ENCODE data around the gene SS18L1. TPM values are rescaled to one million over a fixed set of nuclear protein-coding genes. Genes with fewer than 3 reads are reported as not detected.

SS18L1 gene
- polyA plus RNA-seq, 1 of the 3 experiments (the other 2 are of a cell fraction) = 10.7 TPM

DNA sequence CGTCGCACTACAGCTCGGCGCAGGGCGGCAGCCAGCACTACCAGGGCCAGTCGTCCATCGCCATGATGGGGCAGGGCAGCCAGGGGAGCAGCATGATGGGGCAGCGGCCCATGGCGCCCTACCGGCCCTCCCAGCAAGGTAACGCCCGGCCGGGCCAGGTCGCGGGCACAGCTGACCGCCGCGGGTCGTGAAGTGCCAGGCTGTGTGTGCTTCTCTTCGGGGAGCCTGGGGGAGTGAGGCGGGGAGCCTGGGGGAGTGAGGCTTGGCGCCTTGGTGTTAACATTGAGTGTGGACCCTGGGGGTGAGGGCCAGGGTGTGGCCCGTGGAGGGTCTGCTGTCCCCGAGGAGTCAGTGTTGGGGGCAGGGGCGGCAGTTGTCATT, 19.9 kb downstream of the SS18L1 start:
- H3K27ac ChIP-seq (ENCODE audit: low read depth in 2 of 2, low read length in 1 of 2) = no peak overlapping the region
- DNase-seq = no peak
- ChIA-PET CTCF (no interaction called here), POLR2A (interaction anchor here (0.6 kb wide), 1 partner anchor 278 kb away, joined by 3 read pairs; no protein-coding TSS in a partner anchor)
- no peaks in the 10 kb centered on the region for H3K9me2 ChIP-seq
- 97% methylated on average over 23 of the region's 25 CpGs for whole genome bisulfite sequencing (ENCODE audit: low lambda C conversion rate)
- no peak overlapping the region for H3K4me2 ChIP-seq
- no peak overlapping the region for H3K9ac ChIP-seq
- TF ChIP-seq, protein P1, sequence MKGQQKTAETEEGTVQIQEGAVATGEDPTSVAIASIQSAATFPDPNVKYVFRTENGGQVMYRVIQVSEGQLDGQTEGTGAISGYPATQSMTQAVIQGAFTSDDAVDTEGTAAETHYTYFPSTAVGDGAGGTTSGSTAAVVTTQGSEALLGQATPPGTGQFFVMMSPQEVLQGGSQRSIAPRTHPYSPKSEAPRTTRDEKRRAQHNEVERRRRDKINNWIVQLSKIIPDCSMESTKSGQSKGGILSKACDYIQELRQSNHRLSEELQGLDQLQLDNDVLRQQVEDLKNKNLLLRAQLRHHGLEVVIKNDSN (IDR thresholded peaks at IDR 0.05; ENCODE audit: borderline replicate concordance, low read depth) = no peak
- TF ChIP-seq FOSL2 (IDR thresholded peaks at IDR 0.05; ENCODE audit: borderline replicate concordance, low read depth) (no peak), POLR2AphosphoS5 (IDR thresholded peaks at IDR 0.05; ENCODE audit: low read depth, low read length) (no peak), NRF1 (IDR thresholded peaks at IDR 0.05; ENCODE audit: low read depth, low read length) (no peak), ELF1 (IDR thresholded peaks at IDR 0.05) (no peak), GATA2 (CRISPR knock-in tag; IDR thresholded peaks at IDR 0.05) (no peak), SMC3 (IDR thresholded peaks at IDR 0.05; ENCODE audit: low read depth, low read length) (no peak), RAD21 (IDR thresholded peaks at IDR 0.05; ENCODE audit: low read length) (no peak), GABPA (IDR thresholded peaks at IDR 0.05; ENCODE audit: low read depth) (no peak), TAF1 (IDR thresholded peaks at IDR 0.05; ENCODE audit: borderline replicate concordance, low read depth, low read length) (no peak), FOXM1 (IDR thresholded peaks at IDR 0.05; ENCODE audit: low read depth) (no peak), TCF12 (IDR thresholded peaks at IDR 0.05) (no peak), EZH2phosphoT487 (IDR thresholded peaks at IDR 0.05; ENCODE audit: borderline replicate concordance, low read depth) (no peak)
- TF ChIP-seq, protein P2, sequence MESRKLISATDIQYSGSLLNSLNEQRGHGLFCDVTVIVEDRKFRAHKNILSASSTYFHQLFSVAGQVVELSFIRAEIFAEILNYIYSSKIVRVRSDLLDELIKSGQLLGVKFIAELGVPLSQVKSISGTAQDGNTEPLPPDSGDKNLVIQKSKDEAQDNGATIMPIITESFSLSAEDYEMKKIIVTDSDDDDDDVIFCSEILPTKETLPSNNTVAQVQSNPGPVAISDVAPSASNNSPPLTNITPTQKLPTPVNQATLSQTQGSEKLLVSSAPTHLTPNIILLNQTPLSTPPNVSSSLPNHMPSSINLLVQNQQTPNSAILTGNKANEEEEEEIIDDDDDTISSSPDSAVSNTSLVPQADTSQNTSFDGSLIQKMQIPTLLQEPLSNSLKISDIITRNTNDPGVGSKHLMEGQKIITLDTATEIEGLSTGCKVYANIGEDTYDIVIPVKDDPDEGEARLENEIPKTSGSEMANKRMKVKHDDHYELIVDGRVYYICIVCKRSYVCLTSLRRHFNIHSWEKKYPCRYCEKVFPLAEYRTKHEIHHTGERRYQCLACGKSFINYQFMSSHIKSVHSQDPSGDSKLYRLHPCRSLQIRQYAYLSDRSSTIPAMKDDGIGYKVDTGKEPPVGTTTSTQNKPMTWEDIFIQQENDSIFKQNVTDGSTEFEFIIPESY (IDR thresholded peaks at IDR 0.05; ENCODE audit: borderline replicate concordance, low read depth) = no peak
- TF ChIP-seq, protein P3, sequence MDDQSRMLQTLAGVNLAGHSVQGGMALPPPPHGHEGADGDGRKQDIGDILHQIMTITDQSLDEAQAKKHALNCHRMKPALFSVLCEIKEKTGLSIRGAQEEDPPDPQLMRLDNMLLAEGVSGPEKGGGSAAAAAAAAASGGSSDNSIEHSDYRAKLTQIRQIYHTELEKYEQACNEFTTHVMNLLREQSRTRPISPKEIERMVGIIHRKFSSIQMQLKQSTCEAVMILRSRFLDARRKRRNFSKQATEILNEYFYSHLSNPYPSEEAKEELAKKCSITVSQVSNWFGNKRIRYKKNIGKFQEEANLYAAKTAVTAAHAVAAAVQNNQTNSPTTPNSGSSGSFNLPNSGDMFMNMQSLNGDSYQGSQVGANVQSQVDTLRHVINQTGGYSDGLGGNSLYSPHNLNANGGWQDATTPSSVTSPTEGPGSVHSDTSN (IDR thresholded peaks at IDR 0.05) = no peak
- TF ChIP-seq, protein P4, sequence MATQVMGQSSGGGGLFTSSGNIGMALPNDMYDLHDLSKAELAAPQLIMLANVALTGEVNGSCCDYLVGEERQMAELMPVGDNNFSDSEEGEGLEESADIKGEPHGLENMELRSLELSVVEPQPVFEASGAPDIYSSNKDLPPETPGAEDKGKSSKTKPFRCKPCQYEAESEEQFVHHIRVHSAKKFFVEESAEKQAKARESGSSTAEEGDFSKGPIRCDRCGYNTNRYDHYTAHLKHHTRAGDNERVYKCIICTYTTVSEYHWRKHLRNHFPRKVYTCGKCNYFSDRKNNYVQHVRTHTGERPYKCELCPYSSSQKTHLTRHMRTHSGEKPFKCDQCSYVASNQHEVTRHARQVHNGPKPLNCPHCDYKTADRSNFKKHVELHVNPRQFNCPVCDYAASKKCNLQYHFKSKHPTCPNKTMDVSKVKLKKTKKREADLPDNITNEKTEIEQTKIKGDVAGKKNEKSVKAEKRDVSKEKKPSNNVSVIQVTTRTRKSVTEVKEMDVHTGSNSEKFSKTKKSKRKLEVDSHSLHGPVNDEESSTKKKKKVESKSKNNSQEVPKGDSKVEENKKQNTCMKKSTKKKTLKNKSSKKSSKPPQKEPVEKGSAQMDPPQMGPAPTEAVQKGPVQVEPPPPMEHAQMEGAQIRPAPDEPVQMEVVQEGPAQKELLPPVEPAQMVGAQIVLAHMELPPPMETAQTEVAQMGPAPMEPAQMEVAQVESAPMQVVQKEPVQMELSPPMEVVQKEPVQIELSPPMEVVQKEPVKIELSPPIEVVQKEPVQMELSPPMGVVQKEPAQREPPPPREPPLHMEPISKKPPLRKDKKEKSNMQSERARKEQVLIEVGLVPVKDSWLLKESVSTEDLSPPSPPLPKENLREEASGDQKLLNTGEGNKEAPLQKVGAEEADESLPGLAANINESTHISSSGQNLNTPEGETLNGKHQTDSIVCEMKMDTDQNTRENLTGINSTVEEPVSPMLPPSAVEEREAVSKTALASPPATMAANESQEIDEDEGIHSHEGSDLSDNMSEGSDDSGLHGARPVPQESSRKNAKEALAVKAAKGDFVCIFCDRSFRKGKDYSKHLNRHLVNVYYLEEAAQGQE (IDR thresholded peaks at IDR 0.05; ENCODE audit: low read depth, low read length) = no peak
- H2AFZ ChIP-seq (ENCODE audit: low read depth) = no peak overlapping the region
- no peaks in the 10 kb centered on the region for H3K9me3 ChIP-seq
- H3K4me1 ChIP-seq (ENCODE audit: control insufficient read depth in 1 of 2, insufficient read depth in 2 of 2, low read depth in 1 of 2, low read length in 1 of 2) = no peaks in the 10 kb centered on the region
- H3K27me3 ChIP-seq (ENCODE audit: insufficient read depth) = no peaks in the 10 kb centered on the region
- H3K36me3 ChIP-seq (replicated peaks in 1 of 2; ENCODE audit: control insufficient read depth in 1 of 2, insufficient read depth in 2 of 2, low read length in 1 of 2) = peaks cover 0 to 45% of the 10 kb centered on the region in 2 experiments
- peaks cover 8% of the 10 kb centered on the region; the same call in 1 of the 2 replicates for H4K20me1 ChIP-seq (ENCODE audit: insufficient read depth)
- no peak overlapping the region for H3K4me3 ChIP-seq (ENCODE audit: low read depth in 2 of 2, low read length in 1 of 2)
- no peaks in the 10 kb centered on the region for H3F3A ChIP-seq (replicated peaks; ENCODE audit: insufficient read depth)
- peaks cover 11% of the 10 kb centered on the region; the same call in 1 of the 2 replicates for H3K79me2 ChIP-seq (ENCODE audit: insufficient read depth)

All from SK-N-SH (cell line).